Central memory CD4-positive, alpha-beta T cell (primary cell): ENCODE data around the gene AK5.

Source experiments
- DNase-seq: peaks from one replicate; pipeline ENCODE4 v3.0.0; 2022

The AK5 gene

GRCh38 chr1:77605246-77606026, 323.6 kb downstream of the AK5 start:
- no peak for DNase-seq

- no peak for DNase-seq
These were observed 327.1 kb downstream of the AK5 start for GRCh38 chr1:77608893-77609292.
